Measurements from ENCODE around the gene RIN2.

DNA sequence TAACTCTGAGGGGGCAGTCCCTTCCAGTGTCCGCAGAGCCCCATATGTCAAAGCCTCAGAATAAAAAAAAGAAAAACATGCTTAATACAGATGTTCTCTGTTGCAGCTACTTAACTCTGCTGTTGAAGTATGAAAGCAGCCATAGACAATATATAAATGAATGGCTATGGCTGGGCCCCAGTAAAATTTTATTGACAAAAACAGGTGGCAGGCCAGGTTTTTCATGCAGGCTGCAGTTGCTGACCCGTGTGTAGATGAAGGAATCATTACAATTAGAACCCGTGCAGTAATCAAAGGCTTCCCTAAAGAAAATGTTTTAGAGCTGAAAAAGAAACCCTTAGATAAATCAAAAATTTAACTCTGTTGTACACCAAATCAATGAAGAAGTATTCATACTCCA, 13.0 kb upstream of the RIN2 start:
- TF ChIP-seq ZFP3 (CRISPR knock-in tag; IDR thresholded peaks at IDR 0.05) (no peak), CREB5 (CRISPR knock-in tag; IDR thresholded peaks at IDR 0.05; ENCODE audit: low read depth) (no peak), ESRRG (CRISPR knock-in tag; IDR thresholded peaks at IDR 0.05) (no peak), PATZ1 (CRISPR knock-in tag; IDR thresholded peaks at IDR 0.05; ENCODE audit: borderline replicate concordance) (no peak), ZNF8 (CRISPR knock-in tag; IDR thresholded peaks at IDR 0.05) (no peak), ZFP30 (CRISPR knock-in tag; IDR thresholded peaks at IDR 0.05) (no peak), TSHZ2 (CRISPR knock-in tag; IDR thresholded peaks at IDR 0.05) (no peak), CSRNP3 (CRISPR knock-in tag; IDR thresholded peaks at IDR 0.05) (no peak), RARB (CRISPR knock-in tag; IDR thresholded peaks at IDR 0.05) (no peak), TCF4 (CRISPR knock-in tag; IDR thresholded peaks at IDR 0.05; ENCODE audit: borderline replicate concordance) (no peak), ZC3H10 (CRISPR knock-in tag; IDR thresholded peaks at IDR 0.05) (no peak)

All from SK-N-SH treated with all-trans-retinoic acid at 6 μM for 48 hours (cell line).